Measurements from ENCODE around the gene NTRK2.

Gene NTRK2

DNA sequence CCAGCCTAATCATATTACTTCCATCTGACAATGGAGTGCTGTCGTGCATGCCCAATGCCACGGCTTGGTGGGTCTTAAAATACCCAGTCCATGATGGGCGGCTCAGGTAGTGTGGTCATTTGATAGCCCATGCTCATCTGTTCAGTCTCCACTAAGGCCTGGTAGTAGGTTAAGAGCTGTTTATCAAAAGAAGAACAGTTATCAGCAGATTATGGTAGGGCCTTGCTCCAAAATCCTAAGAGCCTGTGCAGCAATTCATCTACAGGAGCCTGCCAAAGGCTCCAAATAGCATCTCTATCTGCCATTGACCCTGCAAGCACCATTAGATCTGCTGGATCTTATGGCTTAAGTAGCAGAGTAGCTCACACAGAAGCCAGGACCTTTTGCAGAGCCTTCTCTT, 21.8 kb upstream of the NTRK2 start:
- no peak for TF ChIP-seq ZNF70 (CRISPR knock-in tag; IDR thresholded peaks at IDR 0.05)
- TF ChIP-seq BACH2 (CRISPR knock-in tag; IDR thresholded peaks at IDR 0.05; ENCODE audit: borderline replicate concordance) = no peak
- TF ChIP-seq, protein P1, sequence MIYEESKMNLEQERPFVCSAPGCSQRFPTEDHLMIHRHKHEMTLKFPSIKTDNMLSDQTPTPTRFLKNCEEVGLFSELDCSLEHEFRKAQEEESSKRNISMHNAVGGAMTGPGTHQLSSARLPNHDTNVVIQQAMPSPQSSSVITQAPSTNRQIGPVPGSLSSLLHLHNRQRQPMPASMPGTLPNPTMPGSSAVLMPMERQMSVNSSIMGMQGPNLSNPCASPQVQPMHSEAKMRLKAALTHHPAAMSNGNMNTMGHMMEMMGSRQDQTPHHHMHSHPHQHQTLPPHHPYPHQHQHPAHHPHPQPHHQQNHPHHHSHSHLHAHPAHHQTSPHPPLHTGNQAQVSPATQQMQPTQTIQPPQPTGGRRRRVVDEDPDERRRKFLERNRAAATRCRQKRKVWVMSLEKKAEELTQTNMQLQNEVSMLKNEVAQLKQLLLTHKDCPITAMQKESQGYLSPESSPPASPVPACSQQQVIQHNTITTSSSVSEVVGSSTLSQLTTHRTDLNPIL (CRISPR knock-in tag; IDR thresholded peaks at IDR 0.05; ENCODE audit: low read depth) = no peak
- TF ChIP-seq PATZ1 (CRISPR knock-in tag; IDR thresholded peaks at IDR 0.05; ENCODE audit: borderline replicate concordance) = no peak
- no peak for TF ChIP-seq PPARA (CRISPR knock-in tag; IDR thresholded peaks at IDR 0.05; ENCODE audit: borderline replicate concordance)
- TF ChIP-seq ZFP30 (CRISPR knock-in tag; IDR thresholded peaks at IDR 0.05) = no peak
- TF ChIP-seq TCF4 (CRISPR knock-in tag; IDR thresholded peaks at IDR 0.05; ENCODE audit: borderline replicate concordance) = no peak
- no peak for TF ChIP-seq TOX (CRISPR knock-in tag; IDR thresholded peaks at IDR 0.05; ENCODE audit: borderline replicate concordance)
- no peak for TF ChIP-seq ZFP3 (CRISPR knock-in tag; IDR thresholded peaks at IDR 0.05)
- no peak for TF ChIP-seq ZC3H10 (CRISPR knock-in tag; IDR thresholded peaks at IDR 0.05)
- TF ChIP-seq ZNF565 (CRISPR knock-in tag; conservative IDR thresholded peaks at IDR 0.05; ENCODE audit: low read depth) = no peak
- TF ChIP-seq GLIS3 (CRISPR knock-in tag; IDR thresholded peaks at IDR 0.05) = no peak
- TF ChIP-seq ZNF8 (CRISPR knock-in tag; IDR thresholded peaks at IDR 0.05) = no peak
- no peak for TF ChIP-seq POU6F1 (CRISPR knock-in tag; IDR thresholded peaks at IDR 0.05; ENCODE audit: borderline replicate concordance, low read depth)
- no peak for TF ChIP-seq RARB (CRISPR knock-in tag; IDR thresholded peaks at IDR 0.05)
- TF ChIP-seq OSR1 (CRISPR knock-in tag; IDR thresholded peaks at IDR 0.05) = no peak
- TF ChIP-seq, protein P2, sequence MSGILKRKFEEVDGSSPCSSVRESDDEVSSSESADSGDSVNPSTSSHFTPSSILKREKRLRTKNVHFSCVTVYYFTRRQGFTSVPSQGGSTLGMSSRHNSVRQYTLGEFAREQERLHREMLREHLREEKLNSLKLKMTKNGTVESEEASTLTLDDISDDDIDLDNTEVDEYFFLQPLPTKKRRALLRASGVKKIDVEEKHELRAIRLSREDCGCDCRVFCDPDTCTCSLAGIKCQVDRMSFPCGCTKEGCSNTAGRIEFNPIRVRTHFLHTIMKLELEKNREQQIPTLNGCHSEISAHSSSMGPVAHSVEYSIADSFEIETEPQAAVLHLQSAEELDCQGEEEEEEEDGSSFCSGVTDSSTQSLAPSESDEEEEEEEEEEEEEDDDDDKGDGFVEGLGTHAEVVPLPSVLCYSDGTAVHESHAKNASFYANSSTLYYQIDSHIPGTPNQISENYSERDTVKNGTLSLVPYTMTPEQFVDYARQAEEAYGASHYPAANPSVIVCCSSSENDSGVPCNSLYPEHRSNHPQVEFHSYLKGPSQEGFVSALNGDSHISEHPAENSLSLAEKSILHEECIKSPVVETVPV (CRISPR knock-in tag; IDR thresholded peaks at IDR 0.05) = no peak
- TF ChIP-seq SNAI2 (CRISPR knock-in tag; IDR thresholded peaks at IDR 0.05) = no peak
- no peak for ATAC-seq

DNA sequence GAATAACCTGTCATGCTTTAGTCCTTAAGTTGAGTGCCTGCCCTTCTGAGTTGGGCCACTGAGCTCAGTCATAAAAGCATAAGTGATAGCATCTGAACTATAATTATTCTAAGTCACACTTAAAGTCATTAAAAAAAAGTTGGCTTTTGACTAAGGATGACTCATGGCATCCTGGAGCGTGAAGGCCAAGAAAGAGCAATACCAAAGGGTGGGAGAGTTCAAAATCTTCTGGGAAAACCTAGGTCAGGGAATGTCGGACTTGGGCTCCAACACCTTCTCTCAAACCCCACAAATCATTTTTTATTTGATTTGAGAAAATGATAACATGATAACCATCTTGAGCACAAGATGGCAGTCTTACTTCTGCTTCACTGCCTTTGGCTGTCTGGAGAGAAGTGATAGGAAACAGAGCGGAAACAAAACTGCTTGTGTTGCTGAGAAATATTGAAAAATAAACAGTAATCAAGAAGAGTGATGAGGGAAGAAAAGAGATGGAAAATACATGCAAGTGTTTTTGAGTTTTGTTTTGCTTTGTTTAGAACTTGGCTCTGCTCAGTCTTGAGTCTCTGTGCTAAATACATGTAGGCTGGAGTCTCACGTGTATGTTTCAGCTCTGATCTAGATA, 16.9 kb upstream of the NTRK2 start:
- TF ChIP-seq, protein P1 (CRISPR knock-in tag; IDR thresholded peaks at IDR 0.05; ENCODE audit: low read depth) = no peak
- no peak for TF ChIP-seq PPARA (CRISPR knock-in tag; IDR thresholded peaks at IDR 0.05; ENCODE audit: borderline replicate concordance)
- no peak for TF ChIP-seq ISL1 (CRISPR knock-in tag; IDR thresholded peaks at IDR 0.05)
- no peak for TF ChIP-seq POU6F1 (CRISPR knock-in tag; IDR thresholded peaks at IDR 0.05; ENCODE audit: borderline replicate concordance, low read depth)
- no peak for TF ChIP-seq PATZ1 (CRISPR knock-in tag; IDR thresholded peaks at IDR 0.05; ENCODE audit: borderline replicate concordance)
- no peak for ATAC-seq
